HepG2 (cell line): ENCODE measurements around the gene HMGN1. TPM values are rescaled to one million over a fixed set of nuclear protein-coding genes. Genes with fewer than 3 reads are reported as not detected.
A peak's percentile ranks its signal among the peaks of the same experiment; 100 is the strongest.

ENCODE experiments used
- ATAC-seq: fragments of 200-7000 bp; cut with Tn5 transposase; 3 replicates; pipeline ENCODE4 v1.9.1; 2020; ENCODE audit warnings: mild to moderate bottlenecking, moderate library complexity
- BruUV-seq: library from RNA; stranded (reverse); fragments of 400-500 nt; replicated peaks from 2 replicates; lab custom pipeline; 2021; lab: Mats Ljungman, UMichigan
- CTCF ChIA-PET: fragments of 300-600 bp; formaldehyde crosslinking; extraction: SDS; loops from one replicate; lab custom pipeline; 2021; ENCODE audit warnings: low total read pairs, inconsistent platforms, low intra/inter-chr PET ratio; lab: Yijun Ruan, JAX
- POLR2A ChIA-PET: fragments of 350-600 bp; sonication (Branson Sonifier 250); formaldehyde crosslinking; loops from one replicate; lab custom pipeline; 2020; ENCODE audit warnings: antibody characterized with exemption, inconsistent platforms; lab: Yijun Ruan, JAX
- DNase-seq: peaks from one replicate; pipeline ENCODE4 v3.0.0-alpha.2; 2015; ENCODE audit warnings: low spot score
- FAIRE-seq: peaks from 3 replicates; lab custom pipeline; 2011; peaks lifted over from hg19 to GRCh38; lab: Jason Lieb, UNC
- H2AFZ ChIP-seq: one replicate; pipeline ENCODE4 v1.6.1; 2011; ENCODE audit warnings: low read length, inconsistent platforms
- H3K27ac ChIP-seq: fragments of 300-600 bp; 3 replicates; pipeline ENCODE4 v1.8.0; 2011; ENCODE audit warnings: mixed run types, mild to moderate bottlenecking, mixed read lengths, low read length, inconsistent platforms; ENCODE audit not compliant: insufficient read depth; ENCODE audit errors: extremely low read length
- H3K27me3 ChIP-seq, 2 experiments: fragments of 200-600 bp in 1 of 2; 2 replicates in 1 of 2; 3 replicates in 1 of 2; pipeline versions ENCODE4 v1.6.0 to v1.8.0; 2011; ENCODE audit warnings: low read length in 2 of 2, mild to moderate bottlenecking in 2 of 2, moderate library complexity in 2 of 2, inconsistent platforms in 1 of 2; ENCODE audit not compliant: insufficient read depth in 2 of 2, control insufficient read depth in 1 of 2
- H3K36me3 ChIP-seq, 2 experiments: fragments of 200-600 bp in 1 of 2; replicated peaks in 1 of 2; 2 replicates in 1 of 2; 3 replicates in 1 of 2; pipeline versions ENCODE4 v1.5.1 to v1.8.0; 2011; ENCODE audit warnings: low read length in 2 of 2, inconsistent platforms in 1 of 2; ENCODE audit not compliant: insufficient read depth in 2 of 2, control insufficient read depth in 1 of 2
- H3K4me1 ChIP-seq: 2 replicates; pipeline ENCODE4 v1.5.1; 2012; ENCODE audit warnings: low read length, inconsistent platforms; ENCODE audit not compliant: insufficient read depth
- H3K4me2 ChIP-seq: 2 replicates; pipeline ENCODE4 v1.6.0; 2011; ENCODE audit warnings: low read depth, low read length, inconsistent platforms
- H3K4me3 ChIP-seq, 3 experiments: fragments of 200-600 bp in 1 of 3; sonication (generic), shearing (Covaris generic) in 1 of 3; replicated peaks in 1 of 3; 2 replicates each; pipeline ENCODE4 v1.5.1; 2011 to 2016; ENCODE audit warnings: low read length in 3 of 3, inconsistent platforms in 2 of 3, low read depth in 2 of 3, mild to moderate bottlenecking in 2 of 3, control low read depth in 1 of 3, mixed read lengths in 1 of 3; ENCODE audit not compliant: insufficient read depth in 1 of 3
- H3K79me2 ChIP-seq: one replicate; pipeline ENCODE4 v1.6.1; 2011; ENCODE audit warnings: low read length, inconsistent platforms; ENCODE audit not compliant: insufficient read depth
- H3K9ac ChIP-seq: 2 replicates; pipeline ENCODE4 v1.6.0; 2011; ENCODE audit warnings: mild to moderate bottlenecking, low read depth, low read length, inconsistent platforms; ENCODE audit not compliant: insufficient read depth
- H3K9me3 ChIP-seq: 2 replicates; pipeline ENCODE4 v1.5.1; 2012; ENCODE audit warnings: mild to moderate bottlenecking, low read length
- H4K20me1 ChIP-seq: 2 replicates; pipeline ENCODE4 v1.6.0; 2011; ENCODE audit warnings: inconsistent platforms, mild to moderate bottlenecking, low read length, moderate library complexity; ENCODE audit not compliant: insufficient read depth
- CENPT ChIP-seq: sonication (generic); formaldehyde crosslinking; IDR thresholded peaks from 2 replicates; pipeline ENCODE4 v1.8.0; 2022; ENCODE audit warnings: low read depth, mild to moderate bottlenecking, moderate library complexity, missing genetic modification reagents
- GZF1 ChIP-seq: sonication (generic); formaldehyde crosslinking; IDR thresholded peaks from 2 replicates; pipeline ENCODE4 v1.5.1; 2020; ENCODE audit warnings: mild to moderate bottlenecking, missing genetic modification reagents
- IRF2 ChIP-seq: IDR thresholded peaks from 2 replicates; pipeline ENCODE4 v1.6.1; 2018; ENCODE audit warnings: missing genetic modification reagents, missing compliant biosample characterization
- KDM3A ChIP-seq: IDR thresholded peaks from 2 replicates; pipeline ENCODE4 v1.6.1; 2018; ENCODE audit warnings: low read depth, missing compliant biosample characterization
- KMT2B ChIP-seq: IDR thresholded peaks from 2 replicates; pipeline ENCODE4 v1.6.1; 2016; ENCODE audit warnings: missing genetic modification reagents, missing compliant biosample characterization
- NKX3-1 ChIP-seq: sonication (generic); formaldehyde crosslinking; IDR thresholded peaks from 2 replicates; pipeline ENCODE4 v1.5.0; 2020; ENCODE audit warnings: missing genetic modification reagents
- NR2F2 ChIP-seq: IDR thresholded peaks from 2 replicates; pipeline ENCODE4 v1.6.1; 2012; ENCODE audit warnings: low read depth, inconsistent platforms, borderline replicate concordance
- PCBP2 ChIP-seq: fragments of 200-400 bp; formaldehyde crosslinking; optimal IDR thresholded peaks from 2 replicates; pipeline ENCODE3; 2018; ENCODE audit warnings: low read length, low read depth; ENCODE audit not compliant: poor library complexity, severe bottlenecking
- POLR2A ChIP-seq, 2 experiments: IDR thresholded peaks; 2 replicates each; pipeline ENCODE4 v1.6.1; 2011; ENCODE audit warnings: low read depth in 2 of 2, low read length in 2 of 2, mild to moderate bottlenecking in 1 of 2, moderate library complexity in 1 of 2; ENCODE audit not compliant: insufficient read depth in 1 of 2
- PRDM15 ChIP-seq: sonication (generic); formaldehyde crosslinking; IDR thresholded peaks from 2 replicates; pipeline ENCODE4 v1.4.0; 2020; ENCODE audit warnings: missing genetic modification reagents
- THAP11 ChIP-seq: IDR thresholded peaks from 2 replicates; pipeline ENCODE4 v1.6.1; 2016; ENCODE audit warnings: missing biosample characterization, missing genetic modification reagents
- ZMAT3 ChIP-seq: sonication (generic); formaldehyde crosslinking; conservative IDR thresholded peaks from 2 replicates; pipeline ENCODE4 v1.7.0; 2021; ENCODE audit warnings: missing genetic modification reagents
- ZNF275 ChIP-seq: sonication (generic); formaldehyde crosslinking; IDR thresholded peaks from 2 replicates; pipeline ENCODE4 v1.8.0; 2022; ENCODE audit warnings: missing genetic modification reagents, mild to moderate bottlenecking, inconsistent platforms, borderline replicate concordance
- ZNF451 ChIP-seq: sonication (generic); formaldehyde crosslinking; IDR thresholded peaks from 2 replicates; pipeline ENCODE4 v1.5.0; 2020; ENCODE audit warnings: mild to moderate bottlenecking, missing genetic modification reagents
- ZNF670 ChIP-seq: sonication (generic); formaldehyde crosslinking; IDR thresholded peaks from 2 replicates; pipeline ENCODE4 v1.8.0; 2022; ENCODE audit warnings: mild to moderate bottlenecking, missing genetic modification reagents, borderline replicate concordance
- WGBS: methylation state at CpG from one replicate; pipeline ENCODE4 v1.1.6; 2017; ENCODE audit warnings: low lambda C conversion rate; 5-methylcytosine and 5-hydroxymethylcytosine counted together
- in situ Hi-C: cut with HindIII; loops from 2 replicates; pipeline ENCODE4 v1.10.0; 2017; ENCODE audit warnings: low pct_unique_long_range_greater_than_20kb; ENCODE audit not compliant: extremely low pct_ligation_motif_present
- intact Hi-C: fragments of 100-400 bp; cut with micrococcal nuclease; formaldehyde crosslinking; loops from one replicate; pipeline ENCODE4 v1.10.0; 2022; ENCODE audit not compliant: unreplicated experiment
- polyA plus RNA-seq, 8 experiments: library from polyadenylated mRNA; depleted of rRNA in 3 of 8; stranded (reverse) in 7 of 8; unstranded in 1 of 8; fragments of >200 nt; fragmentation: Illumina TruSeq in 4 of 8; extraction: Trizol in 4 of 8; gene quantifications; 2 replicates each; pipeline versions ENCODE4 v1.2.1 to v1.2.3, GENCODE V29; 2011 to 2016; ENCODE audit warnings: low read depth in 4 of 8, missing spikeins in 1 of 8, mixed read lengths in 1 of 8; ENCODE audit not compliant: insufficient read depth in 1 of 8
- total RNA-seq, 5 experiments: library from RNA; depleted of rRNA; stranded (reverse); fragments of >200 nt; fragmentation: Illumina TruSeq; extraction: Trizol; gene quantifications; 2 replicates each; pipeline ENCODE4 v1.2.3, GENCODE V29; 2016; ENCODE audit warnings: low read depth in 1 of 5

HMGN1 gene
- total and polyA plus RNA-seq, 2 of the 13 experiments (the other 11 are each of a cell fraction or from before 2014, with no cell fraction given) = 104 to 286 TPM

- peaks cover 11% of the 10 kb centered on the region for H4K20me1 ChIP-seq
- ATAC-seq (no peak), FAIRE-seq (no peak), DNase-seq (no peak)
- H3K36me3 ChIP-seq = peaks cover 2 to 27% of the 10 kb centered on the region in 2 experiments; a peak in 4 of 5 replicates
- H3K79me2 ChIP-seq = peaks cover 41% of the 10 kb centered on the region
- POLR2A ChIA-PET = interaction anchor here (1.0 to 4.1 kb wide), 8 partner anchors 9 to 165 kb away, joined by 4 to 38 read pairs (median 4); partner anchors contain the start of genes BRWD1 and PSMG1
- BruUV-seq = TSS peak; percentile 56
- no peaks in the 10 kb centered on the region; a peak in 1 of 5 replicates for H3K27me3 ChIP-seq
- in situ Hi-C loops = loop anchor here (5.0 to 10.0 kb wide), 2 partner anchors 39 to 97 kb away; partner anchors contain the start of gene LCA5L
- peak overlapping the region; percentile 94 for H3K9ac ChIP-seq
- peaks cover 40% of the 10 kb centered on the region for H3K4me1 ChIP-seq
- intact Hi-C loops = loop anchor here (1.0 to 2.0 kb wide), 2 partner anchors 35 to 40 kb away; partner anchors contain the start of gene BRWD1
- CTCF ChIA-PET = no interaction called here
- WGBS = under 1% methylated on average over 11 of the region's 11 CpGs
- peak overlapping the region; percentile 86 for H3K4me2 ChIP-seq
- H3K27ac ChIP-seq = peak overlapping the region; percentile 92
- no peaks in the 10 kb centered on the region for H3K9me3 ChIP-seq
- no peak overlapping the region for H2AFZ ChIP-seq
- TF ChIP-seq ZNF670 (CRISPR knock-in tag) (no peak), NR2F2 (no peak), THAP11 (CRISPR knock-in tag) (no peak), GZF1 (CRISPR knock-in tag) (peak; percentile 97), POLR2A (IDR thresholded peaks at IDR 0.05; ENCODE audit: insufficient read depth in 1 of 2, low read depth in 2 of 2, low read length in 2 of 2) (no peak), KMT2B (CRISPR knock-in tag) (no peak), ZNF451 (CRISPR knock-in tag) (0 out of 2 replicates have a peak, but pooled peaks have one; percentile 2), NKX3-1 (CRISPR knock-in tag) (0 out of 2 replicates have a peak, but pooled peaks have one; percentile 9), IRF2 (CRISPR knock-in tag) (0 out of 2 replicates have a peak, but pooled peaks have one; percentile 24)
- H3K4me3 ChIP-seq = peak overlapping the region; percentile 97 to 99 (median 98)
These were observed 891 bp downstream of the HMGN1 start for GRCh38 chr21:39348040-39348354.

GRCh38 chr21:39347537-39347936 is 1.4 kb downstream of the HMGN1 start:
- ChIA-PET CTCF (no interaction called here), POLR2A (interaction anchor here (1.5 to 4.1 kb wide), 5 partner anchors 28 to 40 kb away, joined by 4 to 38 read pairs (median 10); partner anchors contain the start of gene BRWD1)
- H3K4me2 ChIP-seq = peak overlapping the region; percentile 86
- peak overlapping the region; percentile 94 for H3K9ac ChIP-seq
- DNase-seq = no peak
- peaks cover 11% of the 10 kb centered on the region for H4K20me1 ChIP-seq
- no peak overlapping the region for H2AFZ ChIP-seq
- FAIRE-seq = no peak
- peak overlapping the region; percentile 92 for H3K27ac ChIP-seq
- 4% methylated on average over 10 of the region's 10 CpGs for WGBS
- H3K79me2 ChIP-seq = peaks cover 41% of the 10 kb centered on the region
- H3K4me3 ChIP-seq = peak overlapping the region; percentile 97 to 99 (median 98)
- H3K9me3 ChIP-seq = no peaks in the 10 kb centered on the region
- H3K36me3 ChIP-seq = peaks cover 2 to 27% of the 10 kb centered on the region in 2 experiments; a peak in 4 of 5 replicates
- peaks cover 40% of the 10 kb centered on the region for H3K4me1 ChIP-seq
- no peak for ATAC-seq
- in situ Hi-C loops (loop anchor here (5.0 to 10.0 kb wide), 2 partner anchors 40 to 97 kb away; partner anchors contain the start of gene LCA5L), intact Hi-C loops (no loop called here)
- no TSS peak for BruUV-seq
- no peaks in the 10 kb centered on the region; a peak in 1 of 5 replicates for H3K27me3 ChIP-seq
- TF ChIP-seq PRDM15 (CRISPR knock-in tag) = no peak
- no peak for TF ChIP-seq CENPT (CRISPR knock-in tag)
- TF ChIP-seq ZNF275 (CRISPR knock-in tag) = no peak
- no peak for TF ChIP-seq PCBP2
- no peak for TF ChIP-seq KDM3A (CRISPR knock-in tag)
- TF ChIP-seq ZMAT3 = no peak
